GM23248 (cell line): ENCODE results near the gene ALDOA. TPM values are rescaled to one million over a fixed set of nuclear protein-coding genes. Genes with fewer than 3 reads are reported as not detected.

Source experiments
- DNase-seq: peaks from one replicate; pipeline ENCODE4 v3.0.0-alpha.2; 2015
- H2AFZ ChIP-seq: fragments of 200-600 bp; sonication (generic); 2 replicates; pipeline ENCODE4 v1.6.1; 2016; ENCODE audit warnings: antibody characterized with exemption
- H3F3A ChIP-seq: fragments of 200-600 bp; sonication (generic); 2 replicates; pipeline ENCODE4 v1.6.1; 2016; ENCODE audit warnings: mild to moderate bottlenecking, antibody characterized with exemption, mixed run types; ENCODE audit not compliant: insufficient read depth
- H3K27ac ChIP-seq: fragments of 200-600 bp; sonication (generic); 2 replicates; pipeline ENCODE4 v1.5.1; 2016; ENCODE audit warnings: mild to moderate bottlenecking
- H3K27me3 ChIP-seq: fragments of 200-600 bp; sonication (generic); replicated peaks from 2 replicates; pipeline ENCODE4 v1.6.1; 2016; ENCODE audit warnings: mild to moderate bottlenecking; ENCODE audit not compliant: insufficient read depth
- H3K36me3 ChIP-seq: fragments of 200-600 bp; sonication (generic); 2 replicates; pipeline ENCODE4 v1.6.1; 2016; ENCODE audit warnings: low read depth, mild to moderate bottlenecking
- H3K4me1 ChIP-seq: fragments of 200-600 bp; sonication (generic); 2 replicates; pipeline ENCODE4 v1.6.1; 2016; ENCODE audit warnings: mild to moderate bottlenecking; ENCODE audit not compliant: insufficient read depth
- H3K4me2 ChIP-seq: fragments of 200-600 bp; sonication (generic); one replicate; pipeline ENCODE4 v1.6.1; 2016; ENCODE audit warnings: mild to moderate bottlenecking; ENCODE audit not compliant: unreplicated experiment
- H3K4me3 ChIP-seq: fragments of 200-600 bp; sonication (generic); 2 replicates; pipeline ENCODE4 v1.5.1; 2016; ENCODE audit warnings: mild to moderate bottlenecking
- H3K79me2 ChIP-seq: fragments of 200-600 bp; sonication (generic); 2 replicates; pipeline ENCODE4 v1.6.1; 2016; ENCODE audit warnings: mild to moderate bottlenecking; ENCODE audit not compliant: insufficient read depth
- H3K9ac ChIP-seq: fragments of 200-600 bp; sonication (generic); 2 replicates; pipeline ENCODE4 v1.6.1; 2016; ENCODE audit warnings: mild to moderate bottlenecking
- H3K9me2 ChIP-seq: fragments of 200-600 bp; sonication (generic); 2 replicates; pipeline ENCODE4 v1.6.1; 2016; ENCODE audit warnings: mixed run types, mild to moderate bottlenecking, moderate library complexity; ENCODE audit not compliant: insufficient read depth
- H3K9me3 ChIP-seq: fragments of 200-600 bp; sonication (generic); one replicate; pipeline ENCODE4 v1.6.1; 2017; ENCODE audit warnings: low read depth
- H4K20me1 ChIP-seq: fragments of 200-600 bp; sonication (generic); 2 replicates; pipeline ENCODE4 v1.6.0; 2016; ENCODE audit not compliant: insufficient read depth
- EZH2 ChIP-seq: fragments of 200-600 bp; sonication (generic); IDR thresholded peaks from 2 replicates; pipeline ENCODE4 v1.6.1; 2018; ENCODE audit warnings: antibody characterized with exemption, mild to moderate bottlenecking; ENCODE audit not compliant: insufficient read depth, poor library complexity, severe bottlenecking
- EZH2phosphoT487 ChIP-seq: fragments of 200-600 bp; sonication (generic); IDR thresholded peaks from 2 replicates; pipeline ENCODE4 v1.6.1; 2018; ENCODE audit warnings: antibody characterized with exemption, moderate library complexity, mild to moderate bottlenecking, low read depth; ENCODE audit not compliant: insufficient read depth
- WGBS, 2 experiments: methylation state at CpG; one replicate each; pipeline ENCODE4 v1.1.6; 2015 to 2017; ENCODE audit warnings: low lambda C conversion rate in 2 of 2, low coverage in 1 of 2; ENCODE audit errors: missing lambda C conversion rate in 2 of 2; 5-methylcytosine and 5-hydroxymethylcytosine counted together
- in situ Hi-C: fragments of 300-500 bp; cut with MboI; formaldehyde crosslinking; loops from 2 replicates; pipeline ENCODE4 v1.15.0; 2020
- polyA plus RNA-seq: library from polyadenylated mRNA; unstranded; fragments of >200 nt; fragmentation: Nextera tagmentation; extraction: Ambion mirVana; gene quantifications from 2 replicates; pipeline ENCODE4 v1.2.1, GENCODE V29; 2016
- total RNA-seq: library from RNA; depleted of rRNA; stranded (reverse); fragments of >200 nt; shearing (Covaris generic); gene quantifications from 2 replicates; pipeline ENCODE4 v1.2.3, GENCODE V29; 2014

The ALDOA gene
- total and polyA plus RNA-seq, 2 experiments from 2014 or later, result 1,602 to 2,742 TPM

GRCh38 chr16:30060346-30060745 is 5.2 kb upstream of the ALDOA start:
- no peak for DNase-seq
- Histone ChIP-seq H3K36me3 (no peaks in the 10 kb centered on the region), H3K27me3 (no peaks in the 10 kb centered on the region), H2AFZ (no peak overlapping the region), H4K20me1 (no peaks in the 10 kb centered on the region), H3K79me2 (peaks cover 22% of the 10 kb centered on the region), H3K9me2 (no peaks in the 10 kb centered on the region), H3K4me2 (no peak overlapping the region), H3K27ac (no peak overlapping the region), H3K4me1 (peaks cover 13% of the 10 kb centered on the region), H3K9ac (no peak overlapping the region), H3K4me3 (no peak overlapping the region), H3K9me3 (no peaks in the 10 kb centered on the region), H3F3A (peaks cover 8% of the 10 kb centered on the region; the same call in 1 of the 2 replicates)
- in situ Hi-C loops, result no loop called here
- no peak for TF ChIP-seq EZH2
- TF ChIP-seq EZH2phosphoT487, result no peak
- 69 to 72% methylated on average over 4 of the region's 4 CpGs for WGBS, 2 experiments

- in situ Hi-C loops, result no loop called here
- Histone ChIP-seq H3K79me2 (peaks cover 25% of the 10 kb centered on the region), H4K20me1 (no peaks in the 10 kb centered on the region), H3K9ac (no peak overlapping the region), H3K4me2 (no peak overlapping the region), H2AFZ (no peak overlapping the region), H3K27me3 (no peaks in the 10 kb centered on the region), H3K36me3 (no peaks in the 10 kb centered on the region), H3F3A (peaks cover 8% of the 10 kb centered on the region; the same call in 1 of the 2 replicates), H3K4me1 (peaks cover 13% of the 10 kb centered on the region), H3K27ac (no peak overlapping the region), H3K9me2 (no peaks in the 10 kb centered on the region), H3K4me3 (no peak overlapping the region), H3K9me3 (no peaks in the 10 kb centered on the region)
- TF ChIP-seq EZH2phosphoT487, result no peak
- TF ChIP-seq EZH2, result no peak
- 95% methylated on average over 2 of the region's 2 CpGs for WGBS, 2 experiments
- no peak for DNase-seq
Observed at GRCh38 chr16:30060836-30061554, 4.6 kb upstream of the ALDOA start.

DNA sequence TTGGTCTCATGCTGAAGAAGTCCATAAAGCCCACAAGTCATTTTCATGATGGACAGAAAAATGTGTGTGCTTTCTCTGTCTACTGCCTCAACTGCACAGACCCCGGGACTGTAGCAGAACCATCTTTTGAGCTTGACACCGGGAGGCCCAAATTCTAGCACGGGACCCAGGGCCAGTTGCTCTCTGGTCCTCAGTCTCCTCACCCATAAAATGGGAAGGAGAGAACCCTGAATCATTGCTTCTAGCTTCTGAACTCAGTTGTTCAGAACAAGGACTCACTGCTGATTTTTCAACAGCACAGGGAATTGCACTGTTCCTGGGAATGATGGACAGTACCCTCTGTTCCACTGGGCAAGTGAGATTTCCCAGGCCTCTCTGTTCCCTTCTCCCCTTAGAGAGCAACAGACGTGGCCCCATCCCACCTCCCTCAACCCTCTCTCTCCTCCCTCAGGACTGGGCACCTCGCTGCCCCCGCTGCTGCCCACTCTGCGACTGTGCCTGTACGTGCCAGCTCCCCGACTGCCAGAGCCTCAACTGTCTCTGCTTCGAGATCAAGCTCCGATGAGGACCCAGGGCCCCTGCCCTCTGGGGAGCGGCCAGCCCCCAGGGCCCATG is 2.2 kb upstream of the ALDOA start:
- peak overlapping the region; percentile 87 for H3K27ac ChIP-seq
- peak overlapping the region; percentile 34 for H2AFZ ChIP-seq
- H3K36me3 ChIP-seq, result peaks cover 13% of the 10 kb centered on the region
- H4K20me1 ChIP-seq, result peaks cover 12% of the 10 kb centered on the region; the same call in 1 of the 2 replicates
- H3K9ac ChIP-seq, result peak overlapping the region; percentile 92
- peaks cover 26% of the 10 kb centered on the region for H3F3A ChIP-seq
- TF ChIP-seq EZH2phosphoT487 (no peak), EZH2 (no peak)
- DNase-seq, result no peak
- peaks cover 21% of the 10 kb centered on the region for H3K4me1 ChIP-seq
- no peaks in the 10 kb centered on the region for H3K27me3 ChIP-seq
- no peaks in the 10 kb centered on the region for H3K9me2 ChIP-seq
- no peaks in the 10 kb centered on the region for H3K9me3 ChIP-seq
- H3K4me2 ChIP-seq, result peak overlapping the region; percentile 95
- in situ Hi-C loops, result no loop called here
- WGBS, 2 experiments, result 56% methylated on average over 12 of the region's 12 CpGs
- H3K79me2 ChIP-seq, result peaks cover 49% of the 10 kb centered on the region
- peak overlapping the region; percentile 82 for H3K4me3 ChIP-seq

DNA sequence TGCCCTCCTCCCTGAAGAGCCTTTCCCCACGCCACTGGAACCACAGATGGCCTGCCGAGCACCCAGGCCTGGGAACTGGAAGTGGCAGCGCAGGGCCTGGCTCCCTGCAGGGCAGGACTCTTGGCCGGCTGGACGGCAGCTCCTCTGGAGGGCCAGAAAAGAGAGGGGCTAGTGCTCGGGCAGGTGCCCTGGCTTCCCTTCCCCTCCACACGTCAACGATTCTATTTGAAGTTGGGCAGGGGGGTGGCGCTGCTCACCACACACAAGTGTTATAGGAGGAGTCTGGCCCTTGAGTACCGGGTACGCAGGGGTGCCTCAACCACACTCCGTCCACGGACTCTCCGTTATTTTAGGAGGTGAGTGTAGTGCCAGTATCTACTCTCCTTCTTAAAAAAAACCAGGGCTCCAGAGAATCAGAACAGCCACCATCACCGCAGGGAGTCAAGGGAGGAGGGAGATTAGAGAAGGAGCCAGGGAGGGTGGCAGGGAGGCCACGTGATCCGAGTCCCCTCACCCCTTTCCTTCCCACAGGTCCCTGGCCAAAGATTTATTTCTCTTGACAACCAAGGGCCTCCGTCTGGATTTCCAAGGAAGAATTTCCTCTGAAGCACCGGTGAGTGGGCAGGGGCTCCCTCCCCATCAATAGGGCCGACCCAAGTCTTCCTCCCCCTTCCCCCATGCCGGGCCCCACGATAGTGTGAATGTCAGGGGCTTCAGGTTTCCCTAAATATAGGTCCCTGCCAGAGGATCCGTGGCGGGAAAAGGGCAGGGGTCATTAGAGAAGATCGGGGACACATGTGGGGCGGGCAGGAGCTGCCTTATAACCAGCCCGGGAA is 1.4 kb upstream of the ALDOA start:
- DNase-seq, result peak; percentile 56
- Histone ChIP-seq H3K4me1 (peaks cover 28% of the 10 kb centered on the region), H3K27me3 (no peaks in the 10 kb centered on the region), H3K36me3 (peaks cover 20% of the 10 kb centered on the region), H3K9me2 (no peaks in the 10 kb centered on the region), H3K27ac (peak overlapping the region; percentile 87), H3K4me3 (peak overlapping the region; percentile 82), H2AFZ (peak overlapping the region; percentile 34), H3F3A (peaks cover 32% of the 10 kb centered on the region), H3K9ac (peak overlapping the region; percentile 92), H3K4me2 (peak overlapping the region; percentile 95), H3K79me2 (peaks cover 57% of the 10 kb centered on the region), H3K9me3 (no peaks in the 10 kb centered on the region), H4K20me1 (peaks cover 19% of the 10 kb centered on the region; the same call in 1 of the 2 replicates)
- in situ Hi-C loops, result no loop called here
- WGBS, 2 experiments, result 5 to 6% methylated on average over 26 to 27 of the region's 27 CpGs
- TF ChIP-seq EZH2, result no peak
- TF ChIP-seq EZH2phosphoT487, result no peak
